PC-3 (cell line): ENCODE results near the gene ARL6IP4.

Experiments used
- EZH2 ChIP-seq: fragments of 300-600 bp; sonication (generic); IDR thresholded peaks from one replicate; pipeline ENCODE4 v1.6.1; 2017; ENCODE audit warnings: antibody characterized with exemption, mild to moderate bottlenecking, low read length; ENCODE audit not compliant: unreplicated experiment
- EZH2phosphoT487 ChIP-seq: fragments of 300-600 bp; sonication (generic); IDR thresholded peaks from 2 replicates; pipeline ENCODE4 v1.6.1; 2018; ENCODE audit warnings: mild to moderate bottlenecking, antibody characterized with exemption, low read length, borderline replicate concordance
- TF ChIP-seq, protein P1 (sequence below): fragments of 300-600 bp; sonication (generic); conservative IDR thresholded peaks from 2 replicates; pipeline ENCODE4 v1.5.1; 2017; ENCODE audit warnings: antibody characterized with exemption, low read depth, mild to moderate bottlenecking, low read length

DNA sequence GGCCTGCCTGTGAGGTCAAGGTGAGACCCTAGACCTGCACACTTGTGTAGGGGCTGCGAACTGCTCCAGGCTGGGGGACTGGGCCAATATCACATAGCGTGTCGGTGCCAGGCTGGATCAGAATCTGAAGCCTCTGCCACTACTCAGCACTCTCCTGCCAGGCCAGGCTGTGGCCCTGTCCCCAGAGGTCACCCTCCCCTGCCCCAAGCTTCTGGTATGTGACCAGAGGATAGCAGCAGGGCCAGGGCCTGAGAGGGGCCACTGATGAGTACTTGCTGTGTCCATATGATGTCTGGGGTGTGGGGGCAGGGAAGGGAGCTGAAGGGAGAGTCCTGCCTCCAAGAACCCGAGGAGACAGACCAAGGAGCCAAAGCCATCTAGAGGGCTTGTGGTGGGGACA, 17.8 kb downstream of the ARL6IP4 start:
- TF ChIP-seq EZH2 (no peak), EZH2phosphoT487 (no peak)
- TF ChIP-seq, protein P1, sequence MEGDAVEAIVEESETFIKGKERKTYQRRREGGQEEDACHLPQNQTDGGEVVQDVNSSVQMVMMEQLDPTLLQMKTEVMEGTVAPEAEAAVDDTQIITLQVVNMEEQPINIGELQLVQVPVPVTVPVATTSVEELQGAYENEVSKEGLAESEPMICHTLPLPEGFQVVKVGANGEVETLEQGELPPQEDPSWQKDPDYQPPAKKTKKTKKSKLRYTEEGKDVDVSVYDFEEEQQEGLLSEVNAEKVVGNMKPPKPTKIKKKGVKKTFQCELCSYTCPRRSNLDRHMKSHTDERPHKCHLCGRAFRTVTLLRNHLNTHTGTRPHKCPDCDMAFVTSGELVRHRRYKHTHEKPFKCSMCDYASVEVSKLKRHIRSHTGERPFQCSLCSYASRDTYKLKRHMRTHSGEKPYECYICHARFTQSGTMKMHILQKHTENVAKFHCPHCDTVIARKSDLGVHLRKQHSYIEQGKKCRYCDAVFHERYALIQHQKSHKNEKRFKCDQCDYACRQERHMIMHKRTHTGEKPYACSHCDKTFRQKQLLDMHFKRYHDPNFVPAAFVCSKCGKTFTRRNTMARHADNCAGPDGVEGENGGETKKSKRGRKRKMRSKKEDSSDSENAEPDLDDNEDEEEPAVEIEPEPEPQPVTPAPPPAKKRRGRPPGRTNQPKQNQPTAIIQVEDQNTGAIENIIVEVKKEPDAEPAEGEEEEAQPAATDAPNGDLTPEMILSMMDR = no peak
